Smooth muscle cell (in vitro differentiated cells): ENCODE measurements around the gene CWC22. TPM values are rescaled to one million over a fixed set of nuclear protein-coding genes. Genes with fewer than 3 reads are reported as not detected.

ENCODE experiments used
- DNase-seq: peaks from one replicate; lab custom pipeline; 2025; ENCODE audit not compliant: unreplicated experiment; lab: John Stamatoyannopoulos, UW
- H2AFZ ChIP-seq: fragments of 200-600 bp; sonication (generic); 2 replicates; pipeline ENCODE4 v1.6.0; 2016; ENCODE audit warnings: antibody characterized with exemption, low read depth, mild to moderate bottlenecking
- H3F3A ChIP-seq: fragments of 200-600 bp; sonication (generic); 2 replicates; pipeline ENCODE4 v1.6.0; 2017; ENCODE audit warnings: antibody characterized with exemption, low read depth
- H3K27ac ChIP-seq: fragments of 200-600 bp; sonication (generic); 2 replicates; pipeline ENCODE4 v1.5.1; 2016; ENCODE audit warnings: low read depth, mild to moderate bottlenecking
- H3K27me3 ChIP-seq: fragments of 200-600 bp; sonication (generic); 2 replicates; pipeline ENCODE4 v1.6.1; 2016; ENCODE audit warnings: low read depth, mild to moderate bottlenecking
- H3K36me3 ChIP-seq: fragments of 200-600 bp; sonication (generic); 2 replicates; pipeline ENCODE4 v1.5.1; 2016; ENCODE audit warnings: low read depth
- H3K4me1 ChIP-seq: fragments of 200-600 bp; sonication (generic); 2 replicates; pipeline ENCODE4 v1.5.1; 2016; ENCODE audit warnings: low read depth
- H3K4me2 ChIP-seq: fragments of 200-600 bp; sonication (generic); 2 replicates; pipeline ENCODE4 v1.6.0; 2016; ENCODE audit warnings: mild to moderate bottlenecking
- H3K4me3 ChIP-seq: fragments of 200-600 bp; sonication (generic); 2 replicates; pipeline ENCODE4 v1.5.1; 2016; ENCODE audit warnings: mild to moderate bottlenecking
- H3K79me2 ChIP-seq: fragments of 200-600 bp; sonication (generic); 2 replicates; pipeline ENCODE4 v1.6.0; 2016; ENCODE audit warnings: low read depth, mild to moderate bottlenecking
- H3K9ac ChIP-seq: fragments of 200-600 bp; sonication (generic); 2 replicates; pipeline ENCODE4 v1.6.0; 2016; ENCODE audit warnings: low read depth
- H3K9me3 ChIP-seq: fragments of 200-600 bp; sonication (generic); replicated peaks from 2 replicates; pipeline ENCODE4 v1.5.1; 2016; ENCODE audit warnings: low read depth
- H4K20me1 ChIP-seq: fragments of 200-600 bp; sonication (generic); 2 replicates; pipeline ENCODE4 v1.6.0; 2016; ENCODE audit warnings: low read depth
- WGBS: methylation state at CpG from one replicate; pipeline ENCODE4 v1.1.7; 2016; ENCODE audit warnings: low lambda C conversion rate; 5-methylcytosine and 5-hydroxymethylcytosine counted together
- polyA plus RNA-seq: library from polyadenylated mRNA; unstranded; fragments of >200 nt; fragmentation: Nextera tagmentation; extraction: Ambion mirVana; gene quantifications from 2 replicates; pipeline ENCODE4 v1.2.1, GENCODE V29; 2016
- total RNA-seq: library from RNA; depleted of rRNA; stranded (reverse); fragments of >200 nt; gene quantifications from 2 replicates; pipeline ENCODE4 v1.2.3, GENCODE V29; 2014
- TF ChIP-seq, protein P1 (sequence below): fragments of 200-600 bp; sonication (generic); IDR thresholded peaks from 2 replicates; pipeline ENCODE4 v1.5.1; 2017; ENCODE audit warnings: borderline replicate concordance, mild to moderate bottlenecking, antibody characterized with exemption; ENCODE audit not compliant: insufficient read depth, poor library complexity, severe bottlenecking

Gene CWC22
- total and polyA plus RNA-seq, 2 experiments from 2014 or later = 16.5 to 17.3 TPM

DNA sequence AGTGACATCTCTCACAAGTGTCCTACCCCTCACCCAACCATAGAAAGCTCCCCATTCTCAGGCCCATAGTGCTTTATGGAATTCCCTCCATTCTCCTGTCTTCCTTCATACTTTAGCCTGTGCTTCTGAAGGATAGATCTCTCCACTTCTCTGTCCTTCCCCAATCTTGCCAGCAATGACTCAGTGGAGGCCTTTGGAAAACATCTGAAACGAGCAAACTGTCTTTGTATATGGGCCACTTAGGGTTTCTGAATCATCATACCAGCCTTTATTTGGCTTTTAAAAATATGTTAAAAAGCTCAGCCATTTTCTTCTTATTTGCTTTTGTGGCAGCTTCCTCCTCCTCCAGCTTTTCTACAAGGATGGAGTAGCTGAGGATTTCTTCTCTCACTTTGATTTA, 80.1 kb downstream of the CWC22 start:
- Histone ChIP-seq H3K4me3 (no peak overlapping the region), H3K9me3 (peaks cover 10% of the 10 kb centered on the region), H3K36me3 (no peaks in the 10 kb centered on the region), H2AFZ (no peak overlapping the region), H4K20me1 (no peaks in the 10 kb centered on the region), H3K4me1 (no peaks in the 10 kb centered on the region), H3K27me3 (no peaks in the 10 kb centered on the region), H3K27ac (no peak overlapping the region), H3K9ac (no peak overlapping the region), H3K79me2 (no peaks in the 10 kb centered on the region), H3F3A (no peaks in the 10 kb centered on the region), H3K4me2 (no peak overlapping the region)
- TF ChIP-seq, protein P1, sequence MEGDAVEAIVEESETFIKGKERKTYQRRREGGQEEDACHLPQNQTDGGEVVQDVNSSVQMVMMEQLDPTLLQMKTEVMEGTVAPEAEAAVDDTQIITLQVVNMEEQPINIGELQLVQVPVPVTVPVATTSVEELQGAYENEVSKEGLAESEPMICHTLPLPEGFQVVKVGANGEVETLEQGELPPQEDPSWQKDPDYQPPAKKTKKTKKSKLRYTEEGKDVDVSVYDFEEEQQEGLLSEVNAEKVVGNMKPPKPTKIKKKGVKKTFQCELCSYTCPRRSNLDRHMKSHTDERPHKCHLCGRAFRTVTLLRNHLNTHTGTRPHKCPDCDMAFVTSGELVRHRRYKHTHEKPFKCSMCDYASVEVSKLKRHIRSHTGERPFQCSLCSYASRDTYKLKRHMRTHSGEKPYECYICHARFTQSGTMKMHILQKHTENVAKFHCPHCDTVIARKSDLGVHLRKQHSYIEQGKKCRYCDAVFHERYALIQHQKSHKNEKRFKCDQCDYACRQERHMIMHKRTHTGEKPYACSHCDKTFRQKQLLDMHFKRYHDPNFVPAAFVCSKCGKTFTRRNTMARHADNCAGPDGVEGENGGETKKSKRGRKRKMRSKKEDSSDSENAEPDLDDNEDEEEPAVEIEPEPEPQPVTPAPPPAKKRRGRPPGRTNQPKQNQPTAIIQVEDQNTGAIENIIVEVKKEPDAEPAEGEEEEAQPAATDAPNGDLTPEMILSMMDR = no peak
- DNase-seq = no peak
- WGBS = 79% methylated on average over 1 of the region's 1 CpG

DNA sequence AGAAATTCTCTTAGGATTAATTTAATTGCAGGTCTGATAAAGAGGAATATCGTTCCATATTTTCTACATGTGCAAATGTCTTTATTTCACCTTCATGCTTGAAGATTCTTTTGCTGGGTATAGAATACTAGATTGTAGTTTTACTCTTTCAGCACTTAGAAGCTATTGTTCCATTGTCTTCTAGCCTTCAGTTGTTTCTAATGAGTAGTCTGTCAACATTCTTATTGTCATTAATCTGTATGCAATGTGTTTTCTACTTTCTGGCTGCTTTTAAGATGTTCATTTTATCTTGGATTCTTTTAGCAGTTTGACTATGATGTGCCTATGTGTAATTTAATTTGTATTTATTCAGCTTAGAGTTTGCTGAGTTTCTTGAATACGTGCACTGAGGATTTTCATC, 81.4 kb downstream of the CWC22 start:
- Histone ChIP-seq H3K9me3 (peaks cover 10% of the 10 kb centered on the region), H3K27me3 (no peaks in the 10 kb centered on the region), H3K36me3 (no peaks in the 10 kb centered on the region), H4K20me1 (no peaks in the 10 kb centered on the region), H3K4me1 (no peaks in the 10 kb centered on the region), H3K9ac (no peak overlapping the region), H3K79me2 (no peaks in the 10 kb centered on the region), H3F3A (no peaks in the 10 kb centered on the region), H3K4me3 (no peak overlapping the region), H2AFZ (no peak overlapping the region), H3K4me2 (no peak overlapping the region), H3K27ac (no peak overlapping the region)
- WGBS = 53% methylated on average over 2 of the region's 2 CpGs
- TF ChIP-seq, protein P1 = no peak
- DNase-seq = no peak

DNA sequence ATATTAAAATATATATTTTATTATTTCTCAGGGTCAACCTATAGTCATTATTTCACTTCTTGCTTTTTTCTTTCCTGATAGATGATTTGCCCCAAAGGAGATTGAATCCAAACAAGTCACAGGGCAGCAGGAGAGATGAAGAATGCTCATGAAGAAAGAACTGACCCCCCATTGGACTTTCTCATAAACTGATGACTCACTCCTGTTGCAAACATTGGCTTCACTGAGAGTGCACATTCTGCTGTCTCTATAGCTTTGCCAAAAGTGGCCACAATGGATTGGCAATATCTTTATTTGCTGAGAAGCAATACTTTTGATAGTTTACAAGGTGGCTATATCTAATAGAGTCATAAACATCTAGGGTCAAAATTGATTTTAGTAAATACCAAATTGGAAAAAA, 89.8 kb downstream of the CWC22 start:
- H3K4me3 ChIP-seq = no peak overlapping the region
- H3K79me2 ChIP-seq = no peaks in the 10 kb centered on the region
- H3K9me3 ChIP-seq = no peaks in the 10 kb centered on the region
- no peak overlapping the region for H2AFZ ChIP-seq
- H4K20me1 ChIP-seq = no peaks in the 10 kb centered on the region
- no peak for DNase-seq
- TF ChIP-seq, protein P1 = no peak
- no peak overlapping the region for H3K4me2 ChIP-seq
- no peak overlapping the region for H3K27ac ChIP-seq
- H3F3A ChIP-seq = no peaks in the 10 kb centered on the region
- no peaks in the 10 kb centered on the region for H3K36me3 ChIP-seq
- H3K9ac ChIP-seq = no peak overlapping the region
- H3K27me3 ChIP-seq = no peaks in the 10 kb centered on the region
- no peaks in the 10 kb centered on the region for H3K4me1 ChIP-seq

DNA sequence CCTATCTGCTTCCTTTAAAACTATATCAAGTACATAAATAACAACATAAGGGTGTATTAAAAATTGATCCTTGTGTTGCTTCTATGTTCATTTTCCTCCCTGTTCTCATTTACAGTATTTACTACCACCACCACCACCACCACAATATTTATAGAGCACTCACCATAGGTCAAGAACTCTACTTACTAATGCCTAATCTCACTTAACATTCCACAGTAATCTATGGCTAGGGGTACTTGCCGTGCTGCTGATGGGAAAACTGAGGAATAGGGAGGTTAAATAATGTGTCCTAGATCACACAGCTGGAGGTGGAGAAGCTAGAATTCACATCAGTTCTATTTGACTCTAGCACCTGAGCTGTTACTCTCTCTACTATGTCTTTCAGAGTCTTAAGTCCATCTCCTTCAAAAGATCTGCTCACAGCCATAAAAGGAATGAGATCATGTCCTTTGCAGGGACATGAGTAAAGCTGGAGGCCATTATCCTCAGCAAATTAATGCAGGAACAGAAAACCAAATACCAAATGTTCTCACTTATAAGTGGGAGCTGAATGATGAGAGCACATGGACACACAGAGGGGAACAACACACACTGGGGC, 91.6 kb downstream of the CWC22 start:
- DNase-seq = no peak
- Histone ChIP-seq H3K27me3 (no peaks in the 10 kb centered on the region), H2AFZ (no peak overlapping the region), H3K27ac (no peak overlapping the region), H3F3A (no peaks in the 10 kb centered on the region), H3K79me2 (no peaks in the 10 kb centered on the region), H3K4me3 (no peak overlapping the region), H3K9ac (no peak overlapping the region), H3K4me1 (no peaks in the 10 kb centered on the region), H3K9me3 (no peaks in the 10 kb centered on the region), H3K4me2 (no peak overlapping the region), H4K20me1 (no peaks in the 10 kb centered on the region), H3K36me3 (no peaks in the 10 kb centered on the region)
- TF ChIP-seq, protein P1 = no peak
- 7% methylated on average over 1 of the region's 1 CpG for WGBS
